HL-60 (cell line): ENCODE measurements around the gene APIP.

Source experiments
- GABPA ChIP-seq: IDR thresholded peaks from 2 replicates; pipeline ENCODE4 v1.6.1; 2012; ENCODE audit warnings: low read depth
- POLR2AphosphoS5 ChIP-seq: IDR thresholded peaks from 2 replicates; pipeline ENCODE4 v1.6.1; 2012; ENCODE audit warnings: low read depth
- SPI1 ChIP-seq: IDR thresholded peaks from 2 replicates; pipeline ENCODE4 v1.6.1; 2012; ENCODE audit warnings: low read depth, mild to moderate bottlenecking, borderline replicate concordance
- TF ChIP-seq, protein P1 (sequence below): IDR thresholded peaks from one replicate; pipeline ENCODE4 v1.5.1; 2011; ENCODE audit warnings: low read length, control low read depth, inconsistent platforms; ENCODE audit not compliant: insufficient read depth
- TF ChIP-seq, protein P2 (sequence below): IDR thresholded peaks from 2 replicates; pipeline ENCODE4 v1.6.1; 2012; ENCODE audit warnings: low read depth; ENCODE audit not compliant: insufficient replicate concordance

DNA sequence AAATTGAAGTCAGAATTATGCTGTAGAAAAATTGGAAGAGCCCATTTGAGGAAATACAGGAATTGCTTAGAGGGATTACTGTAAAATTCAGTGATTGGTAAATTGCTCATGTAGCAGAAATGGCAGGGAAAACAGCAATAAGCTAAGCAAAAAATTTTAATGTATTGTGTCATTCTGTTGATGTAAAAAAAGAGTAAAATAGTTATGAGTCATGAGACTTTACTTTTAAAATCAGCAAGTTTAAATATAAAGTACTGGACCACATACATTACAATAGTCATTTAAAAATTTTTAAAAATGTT lies 10.6 kb upstream of the APIP start:
- TF ChIP-seq, protein P1, sequence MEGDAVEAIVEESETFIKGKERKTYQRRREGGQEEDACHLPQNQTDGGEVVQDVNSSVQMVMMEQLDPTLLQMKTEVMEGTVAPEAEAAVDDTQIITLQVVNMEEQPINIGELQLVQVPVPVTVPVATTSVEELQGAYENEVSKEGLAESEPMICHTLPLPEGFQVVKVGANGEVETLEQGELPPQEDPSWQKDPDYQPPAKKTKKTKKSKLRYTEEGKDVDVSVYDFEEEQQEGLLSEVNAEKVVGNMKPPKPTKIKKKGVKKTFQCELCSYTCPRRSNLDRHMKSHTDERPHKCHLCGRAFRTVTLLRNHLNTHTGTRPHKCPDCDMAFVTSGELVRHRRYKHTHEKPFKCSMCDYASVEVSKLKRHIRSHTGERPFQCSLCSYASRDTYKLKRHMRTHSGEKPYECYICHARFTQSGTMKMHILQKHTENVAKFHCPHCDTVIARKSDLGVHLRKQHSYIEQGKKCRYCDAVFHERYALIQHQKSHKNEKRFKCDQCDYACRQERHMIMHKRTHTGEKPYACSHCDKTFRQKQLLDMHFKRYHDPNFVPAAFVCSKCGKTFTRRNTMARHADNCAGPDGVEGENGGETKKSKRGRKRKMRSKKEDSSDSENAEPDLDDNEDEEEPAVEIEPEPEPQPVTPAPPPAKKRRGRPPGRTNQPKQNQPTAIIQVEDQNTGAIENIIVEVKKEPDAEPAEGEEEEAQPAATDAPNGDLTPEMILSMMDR = no peak
- TF ChIP-seq POLR2AphosphoS5 (no peak), SPI1 (no peak), GABPA (no peak)
- TF ChIP-seq, protein P2, sequence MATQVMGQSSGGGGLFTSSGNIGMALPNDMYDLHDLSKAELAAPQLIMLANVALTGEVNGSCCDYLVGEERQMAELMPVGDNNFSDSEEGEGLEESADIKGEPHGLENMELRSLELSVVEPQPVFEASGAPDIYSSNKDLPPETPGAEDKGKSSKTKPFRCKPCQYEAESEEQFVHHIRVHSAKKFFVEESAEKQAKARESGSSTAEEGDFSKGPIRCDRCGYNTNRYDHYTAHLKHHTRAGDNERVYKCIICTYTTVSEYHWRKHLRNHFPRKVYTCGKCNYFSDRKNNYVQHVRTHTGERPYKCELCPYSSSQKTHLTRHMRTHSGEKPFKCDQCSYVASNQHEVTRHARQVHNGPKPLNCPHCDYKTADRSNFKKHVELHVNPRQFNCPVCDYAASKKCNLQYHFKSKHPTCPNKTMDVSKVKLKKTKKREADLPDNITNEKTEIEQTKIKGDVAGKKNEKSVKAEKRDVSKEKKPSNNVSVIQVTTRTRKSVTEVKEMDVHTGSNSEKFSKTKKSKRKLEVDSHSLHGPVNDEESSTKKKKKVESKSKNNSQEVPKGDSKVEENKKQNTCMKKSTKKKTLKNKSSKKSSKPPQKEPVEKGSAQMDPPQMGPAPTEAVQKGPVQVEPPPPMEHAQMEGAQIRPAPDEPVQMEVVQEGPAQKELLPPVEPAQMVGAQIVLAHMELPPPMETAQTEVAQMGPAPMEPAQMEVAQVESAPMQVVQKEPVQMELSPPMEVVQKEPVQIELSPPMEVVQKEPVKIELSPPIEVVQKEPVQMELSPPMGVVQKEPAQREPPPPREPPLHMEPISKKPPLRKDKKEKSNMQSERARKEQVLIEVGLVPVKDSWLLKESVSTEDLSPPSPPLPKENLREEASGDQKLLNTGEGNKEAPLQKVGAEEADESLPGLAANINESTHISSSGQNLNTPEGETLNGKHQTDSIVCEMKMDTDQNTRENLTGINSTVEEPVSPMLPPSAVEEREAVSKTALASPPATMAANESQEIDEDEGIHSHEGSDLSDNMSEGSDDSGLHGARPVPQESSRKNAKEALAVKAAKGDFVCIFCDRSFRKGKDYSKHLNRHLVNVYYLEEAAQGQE = no peak
